GM10847 (cell line): ENCODE data around the gene COL4A2.

Experiments used
- POLR2A ChIP-seq: IDR thresholded peaks from 2 replicates; pipeline ENCODE4 v1.6.1; 2011; ENCODE audit not compliant: insufficient read length; ENCODE audit errors: extremely low read depth

COL4A2 gene

GRCh38 chr13:110421696-110422385, 114.8 kb downstream of the COL4A2 start:
- no peak for TF ChIP-seq POLR2A

GRCh38 chr13:110422913-110423688, 116.0 kb downstream of the COL4A2 start:
- no peak for TF ChIP-seq POLR2A

- TF ChIP-seq POLR2A, result no peak
Measured at GRCh38 chr13:110423689-110424302, 116.7 kb downstream of the COL4A2 start.

GRCh38 chr13:110424569-110425443, 117.7 kb downstream of the COL4A2 start:
- TF ChIP-seq POLR2A, result no peak

- TF ChIP-seq POLR2A, result no peak
Measured at GRCh38 chr13:110425444-110425780, 118.3 kb downstream of the COL4A2 start.

GRCh38 chr13:110426735-110427134, 119.7 kb downstream of the COL4A2 start:
- TF ChIP-seq POLR2A, result no peak

GRCh38 chr13:110428313-110428712, 121.2 kb downstream of the COL4A2 start:
- no peak for TF ChIP-seq POLR2A

GRCh38 chr13:110430391-110431336, 123.6 kb downstream of the COL4A2 start:
- no peak for TF ChIP-seq POLR2A

GRCh38 chr13:110431425-110432294, 124.6 kb downstream of the COL4A2 start:
- TF ChIP-seq POLR2A, result no peak

GRCh38 chr13:110432522-110432921, 125.4 kb downstream of the COL4A2 start:
- TF ChIP-seq POLR2A, result no peak

GRCh38 chr13:110433014-110433413, 125.9 kb downstream of the COL4A2 start:
- TF ChIP-seq POLR2A, result no peak

- no peak for TF ChIP-seq POLR2A
Measured at GRCh38 chr13:110434629-110435028, 127.5 kb downstream of the COL4A2 start.

GRCh38 chr13:110435331-110435730, 128.2 kb downstream of the COL4A2 start:
- no peak for TF ChIP-seq POLR2A
